Measurements from ENCODE around the gene DHRS3.

DHRS3 gene

DNA sequence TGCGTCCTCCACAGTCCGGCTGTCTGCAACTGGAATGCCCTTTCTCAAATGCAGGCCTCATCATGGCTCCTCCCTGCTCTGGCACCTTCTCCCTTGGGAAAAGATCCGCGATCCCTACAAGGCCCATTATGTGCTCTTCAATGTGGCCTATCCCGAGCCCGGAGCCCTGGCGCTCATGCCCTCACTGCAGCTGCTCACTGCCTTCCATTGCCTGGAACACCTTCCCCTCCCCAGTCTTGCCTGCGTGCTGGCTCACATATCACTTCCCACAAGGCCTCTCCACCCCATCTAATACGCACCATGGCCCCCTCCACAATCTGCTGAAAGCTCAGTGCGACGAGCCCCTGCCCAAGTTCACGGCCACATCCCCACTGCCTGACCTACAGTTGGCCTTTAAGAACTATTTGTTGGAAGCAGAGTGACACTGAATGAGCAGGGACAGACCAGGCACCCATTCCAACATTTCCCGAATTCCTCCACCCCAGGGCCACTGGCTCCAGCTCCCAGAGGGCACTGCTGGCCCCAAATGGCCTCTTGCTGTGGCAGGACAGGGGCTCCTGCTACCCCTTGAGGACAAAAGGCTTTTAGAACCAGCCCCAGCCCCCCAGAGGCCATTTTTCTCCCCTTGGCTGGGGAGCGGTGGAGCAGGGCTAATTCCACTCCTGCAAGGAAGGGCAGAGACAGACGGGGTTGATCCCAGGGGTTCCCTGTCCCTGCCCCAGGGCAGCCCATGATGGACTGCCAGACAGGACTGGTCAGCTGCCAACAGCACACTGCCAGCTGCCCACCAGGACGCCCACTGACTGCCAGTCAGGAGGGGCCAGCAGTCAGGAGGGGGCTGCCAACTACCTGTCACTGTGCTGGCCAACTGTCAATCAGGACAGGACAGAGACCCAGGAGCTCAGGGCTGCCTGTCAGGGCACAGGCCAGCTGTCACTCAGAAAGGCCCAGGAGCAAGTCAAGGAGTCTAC is 64.8 kb downstream of the DHRS3 start:
- no peaks in the 10 kb centered on the region for H3K4me1 ChIP-seq (ENCODE audit: control insufficient read depth, insufficient read depth, low read length)
- no peak overlapping the region for H3K4me3 ChIP-seq (ENCODE audit: low read depth, low read length)
- no peaks in the 10 kb centered on the region for H3K36me3 ChIP-seq (ENCODE audit: control insufficient read depth, insufficient read depth, low read length)
- no peaks in the 10 kb centered on the region for H3K27me3 ChIP-seq (ENCODE audit: control insufficient read depth, insufficient read depth, low read length)
- no peak overlapping the region for H3K9ac ChIP-seq (ENCODE audit: low read depth, low read length)
- no peaks in the 10 kb centered on the region for H3K9me3 ChIP-seq (ENCODE audit: control insufficient read depth, insufficient read depth, low read length)

DNA sequence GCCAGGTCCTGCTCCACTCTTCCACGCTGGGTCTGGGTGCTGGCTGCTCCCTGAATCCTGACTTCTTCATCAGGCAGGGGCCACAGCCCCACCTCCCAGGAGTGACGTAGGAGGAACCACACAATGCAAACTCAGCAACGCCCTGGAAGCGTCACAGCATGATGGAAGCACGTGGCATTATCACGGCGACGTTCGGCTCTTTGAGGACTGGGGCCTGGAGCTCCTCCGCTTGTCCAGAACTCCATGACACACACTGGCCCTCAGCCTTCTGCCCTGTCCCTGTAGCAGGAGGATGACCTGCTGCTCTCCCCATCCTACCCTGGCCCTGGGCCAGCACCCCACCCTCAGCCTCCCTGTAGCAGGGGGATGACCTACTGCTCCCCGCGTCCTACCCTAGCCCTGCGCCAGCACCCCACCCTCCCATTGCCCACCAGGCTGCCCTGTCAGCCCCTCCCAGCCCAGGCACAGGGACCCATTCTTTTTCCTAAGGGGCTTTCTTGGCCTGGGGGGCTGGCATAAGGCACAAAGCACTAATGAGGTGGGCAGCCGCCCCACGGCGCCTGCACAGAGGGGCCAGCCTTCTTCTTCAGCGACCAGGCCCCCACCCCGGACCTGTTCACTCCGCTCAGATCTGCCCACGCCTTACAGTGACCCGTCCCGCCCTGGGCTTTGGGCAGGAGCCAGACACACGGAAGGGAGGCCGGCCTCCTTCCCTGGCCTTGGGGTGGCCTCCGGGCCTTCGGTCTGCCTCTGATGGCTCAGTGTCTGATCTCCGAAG is 65.7 kb downstream of the DHRS3 start:
- no peak overlapping the region for H3K9ac ChIP-seq (ENCODE audit: low read depth, low read length)
- H3K36me3 ChIP-seq (ENCODE audit: control insufficient read depth, insufficient read depth, low read length): no peaks in the 10 kb centered on the region
- no peak overlapping the region for H3K4me3 ChIP-seq (ENCODE audit: low read depth, low read length)
- H3K4me1 ChIP-seq (ENCODE audit: control insufficient read depth, insufficient read depth, low read length): no peaks in the 10 kb centered on the region
- H3K9me3 ChIP-seq (ENCODE audit: control insufficient read depth, insufficient read depth, low read length): no peaks in the 10 kb centered on the region
- H3K27me3 ChIP-seq (ENCODE audit: control insufficient read depth, insufficient read depth, low read length): no peaks in the 10 kb centered on the region

DNA sequence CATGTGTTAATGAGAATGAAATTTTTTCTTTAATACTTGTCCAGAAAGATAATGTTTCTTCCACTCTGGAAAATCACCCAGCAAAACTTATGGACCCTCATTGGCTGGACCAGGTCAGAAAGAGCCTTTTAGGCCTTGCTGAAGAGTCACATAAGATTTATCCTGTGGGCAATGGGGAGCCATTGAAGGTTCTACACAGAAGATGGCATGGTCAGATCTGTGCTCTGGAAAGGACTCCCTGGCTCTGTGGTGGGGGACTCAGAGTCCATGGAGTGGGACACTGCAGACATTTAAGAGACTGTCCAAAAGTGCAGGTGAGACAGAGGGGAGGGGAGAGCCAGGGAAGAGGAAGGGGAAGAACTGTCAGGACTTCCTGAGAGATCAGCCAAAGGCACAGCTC is 66.4 kb downstream of the DHRS3 start:
- no peak overlapping the region for H3K9ac ChIP-seq (ENCODE audit: low read depth, low read length)
- H3K36me3 ChIP-seq (ENCODE audit: control insufficient read depth, insufficient read depth, low read length): no peaks in the 10 kb centered on the region
- no peak overlapping the region for H3K4me3 ChIP-seq (ENCODE audit: low read depth, low read length)
- H3K4me1 ChIP-seq (ENCODE audit: control insufficient read depth, insufficient read depth, low read length): no peaks in the 10 kb centered on the region
- H3K27me3 ChIP-seq (ENCODE audit: control insufficient read depth, insufficient read depth, low read length): no peaks in the 10 kb centered on the region
- H3K9me3 ChIP-seq (ENCODE audit: control insufficient read depth, insufficient read depth, low read length): no peaks in the 10 kb centered on the region

DNA sequence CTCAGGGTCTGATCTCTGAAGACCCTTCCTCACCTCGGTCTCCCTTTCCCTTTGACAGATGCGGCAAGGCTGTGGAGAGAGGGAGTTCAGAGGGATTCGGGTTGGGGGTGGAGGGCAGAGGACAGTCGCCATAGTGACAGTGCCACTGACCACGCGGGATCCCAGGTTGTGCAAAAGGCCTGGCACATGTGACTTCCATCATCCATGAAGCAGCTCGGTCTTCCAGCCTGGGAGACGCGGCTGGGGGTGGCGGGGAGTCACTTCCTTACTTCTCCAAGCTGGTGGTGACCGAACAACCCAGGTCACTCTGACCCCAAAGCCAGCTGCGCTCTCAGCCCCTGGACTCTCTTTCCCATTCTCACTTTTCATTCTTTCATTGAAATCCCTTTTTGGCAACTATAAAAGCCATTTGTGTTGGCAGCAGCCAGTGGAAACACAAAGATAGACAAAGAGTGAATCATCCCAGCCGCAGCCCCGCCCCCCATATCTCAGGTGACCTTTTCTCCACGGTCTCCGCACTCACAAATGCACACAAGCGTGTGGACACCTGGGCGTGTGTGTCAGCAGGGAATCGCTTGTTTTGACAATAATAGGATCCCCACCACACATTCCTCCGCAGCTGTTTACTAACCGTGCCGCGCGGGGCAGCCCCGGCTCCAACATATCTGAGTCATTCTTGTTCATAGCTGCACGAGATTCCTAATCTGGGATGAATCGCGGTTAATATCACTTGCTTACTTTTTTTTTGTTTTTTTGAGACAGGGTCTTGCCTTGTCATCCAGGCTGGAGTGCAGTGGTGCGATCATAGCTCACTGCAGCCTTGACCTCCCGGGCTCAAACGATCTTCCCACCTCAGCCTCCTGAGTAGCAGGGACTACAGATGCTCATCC is 68.3 kb downstream of the DHRS3 start:
- Histone ChIP-seq H3K27me3 (ENCODE audit: control insufficient read depth, insufficient read depth, low read length) (no peaks in the 10 kb centered on the region), H3K4me3 (ENCODE audit: low read depth, low read length) (no peak overlapping the region)

DNA sequence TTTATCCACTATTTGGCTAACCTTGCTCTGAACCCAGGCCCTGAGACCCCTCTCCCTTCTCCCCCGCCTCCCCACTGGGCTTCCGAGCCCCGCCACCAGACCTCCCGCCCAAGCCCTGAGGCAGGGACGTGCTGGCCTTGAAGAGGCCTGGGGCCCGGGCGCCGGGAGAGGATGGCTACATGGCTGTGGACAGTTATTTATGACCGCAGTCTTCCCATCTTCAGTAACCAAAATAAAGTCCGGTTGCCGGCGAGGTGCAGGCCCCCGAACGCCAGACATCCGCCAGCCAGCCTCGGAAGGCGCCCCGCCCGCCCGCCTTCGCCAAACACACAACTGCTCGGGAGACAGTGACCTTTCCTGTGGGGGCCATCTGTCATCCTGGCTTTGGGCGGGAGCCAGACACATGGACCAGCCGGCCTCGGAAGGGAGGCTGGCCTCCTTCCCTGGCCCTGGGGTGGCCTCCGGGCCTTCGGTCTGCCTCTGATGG is 69.0 kb downstream of the DHRS3 start:
- no peaks in the 10 kb centered on the region for H3K27me3 ChIP-seq (ENCODE audit: control insufficient read depth, insufficient read depth, low read length)
- peaks cover 2% of the 10 kb centered on the region for H3K4me1 ChIP-seq (ENCODE audit: control insufficient read depth, insufficient read depth, low read length)
- H3K36me3 ChIP-seq (ENCODE audit: control insufficient read depth, insufficient read depth, low read length): no peaks in the 10 kb centered on the region
- no peaks in the 10 kb centered on the region for H3K9me3 ChIP-seq (ENCODE audit: control insufficient read depth, insufficient read depth, low read length)
- H3K9ac ChIP-seq (ENCODE audit: low read depth, low read length): no peak overlapping the region
- no peak overlapping the region for H3K4me3 ChIP-seq (ENCODE audit: low read depth, low read length)

More for the DNA sequence above, 68.3 kb downstream of the DHRS3 start:
- H3K4me1 ChIP-seq (ENCODE audit: control insufficient read depth, insufficient read depth, low read length): peaks cover 2% of the 10 kb centered on the region
- no peaks in the 10 kb centered on the region for H3K36me3 ChIP-seq (ENCODE audit: control insufficient read depth, insufficient read depth, low read length)
- H3K9ac ChIP-seq (ENCODE audit: low read depth, low read length): no peak overlapping the region
- no peaks in the 10 kb centered on the region for H3K9me3 ChIP-seq (ENCODE audit: control insufficient read depth, insufficient read depth, low read length)

DNA sequence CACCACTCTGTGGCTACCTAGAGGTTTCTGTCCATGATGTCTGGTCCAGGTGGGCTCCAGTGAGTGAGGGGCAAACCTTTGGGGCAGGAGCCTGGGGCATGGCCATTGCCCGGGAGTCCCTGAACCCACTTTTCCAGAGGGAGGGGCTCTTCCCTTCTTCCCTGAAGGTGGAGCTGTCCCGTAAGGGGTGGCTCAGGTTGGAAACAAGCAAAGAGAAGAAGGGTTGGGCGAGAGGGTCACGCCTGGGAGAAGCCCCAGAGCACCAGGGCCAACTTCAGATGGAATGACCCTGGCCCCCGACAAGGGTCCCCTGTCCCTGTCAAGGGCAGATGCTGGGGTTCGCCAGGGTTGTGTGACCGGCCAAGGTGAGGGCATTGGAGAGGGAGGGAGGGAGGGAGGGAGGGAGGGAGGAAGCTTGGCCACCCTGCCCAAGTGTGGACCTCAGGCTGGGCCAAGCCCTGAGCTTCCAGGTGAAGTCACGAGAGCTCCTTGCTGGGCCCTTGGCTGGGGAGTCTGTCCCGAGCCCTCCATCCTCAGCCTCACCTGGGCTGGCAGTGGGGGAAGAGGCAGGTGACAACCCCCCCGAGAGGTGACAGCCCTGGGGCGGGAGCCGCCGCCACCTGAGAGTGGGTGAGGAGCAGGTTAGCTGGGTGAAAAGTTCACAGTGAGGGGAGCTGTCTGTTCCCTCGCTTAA is 69.6 kb downstream of the DHRS3 start:
- Histone ChIP-seq H3K4me1 (ENCODE audit: control insufficient read depth, insufficient read depth, low read length) (peaks cover 2% of the 10 kb centered on the region), H3K9me3 (ENCODE audit: control insufficient read depth, insufficient read depth, low read length) (no peaks in the 10 kb centered on the region), H3K36me3 (ENCODE audit: control insufficient read depth, insufficient read depth, low read length) (no peaks in the 10 kb centered on the region), H3K9ac (ENCODE audit: low read depth, low read length) (no peak overlapping the region), H3K27me3 (ENCODE audit: control insufficient read depth, insufficient read depth, low read length) (no peaks in the 10 kb centered on the region), H3K4me3 (ENCODE audit: low read depth, low read length) (no peak overlapping the region)

DNA sequence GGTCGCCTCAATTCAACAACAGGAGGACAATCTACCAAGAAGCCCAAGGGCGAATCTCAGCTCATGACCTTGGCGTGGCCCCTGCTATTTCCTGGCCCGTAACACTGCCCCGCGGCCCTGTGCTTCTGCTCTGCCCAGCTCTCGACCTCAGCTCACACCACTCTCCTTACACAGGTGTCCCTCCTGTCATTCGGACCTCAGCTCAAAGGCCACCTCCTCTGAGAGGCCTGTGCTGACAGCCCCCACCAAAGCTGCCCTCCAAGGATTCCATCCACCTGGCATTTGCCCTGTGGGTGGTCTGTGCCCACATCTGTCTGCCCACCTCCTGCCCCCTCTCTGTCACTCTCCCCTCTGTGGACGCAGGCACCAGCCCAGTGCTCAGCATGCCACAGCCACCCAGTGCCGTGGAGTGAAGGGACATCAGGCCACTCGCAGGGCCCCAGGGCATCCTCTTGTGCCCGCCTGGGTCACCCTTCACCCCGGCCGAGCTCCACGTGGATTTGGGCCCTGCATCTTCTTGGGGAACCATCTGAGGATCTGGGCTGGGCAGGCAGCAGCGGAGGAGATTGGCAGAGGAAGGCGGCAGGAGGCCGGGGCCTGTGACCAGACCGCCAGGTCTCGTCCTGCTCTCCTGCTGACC is 70.3 kb downstream of the DHRS3 start:
- H3K27me3 ChIP-seq (ENCODE audit: control insufficient read depth, insufficient read depth, low read length): no peaks in the 10 kb centered on the region

DNA sequence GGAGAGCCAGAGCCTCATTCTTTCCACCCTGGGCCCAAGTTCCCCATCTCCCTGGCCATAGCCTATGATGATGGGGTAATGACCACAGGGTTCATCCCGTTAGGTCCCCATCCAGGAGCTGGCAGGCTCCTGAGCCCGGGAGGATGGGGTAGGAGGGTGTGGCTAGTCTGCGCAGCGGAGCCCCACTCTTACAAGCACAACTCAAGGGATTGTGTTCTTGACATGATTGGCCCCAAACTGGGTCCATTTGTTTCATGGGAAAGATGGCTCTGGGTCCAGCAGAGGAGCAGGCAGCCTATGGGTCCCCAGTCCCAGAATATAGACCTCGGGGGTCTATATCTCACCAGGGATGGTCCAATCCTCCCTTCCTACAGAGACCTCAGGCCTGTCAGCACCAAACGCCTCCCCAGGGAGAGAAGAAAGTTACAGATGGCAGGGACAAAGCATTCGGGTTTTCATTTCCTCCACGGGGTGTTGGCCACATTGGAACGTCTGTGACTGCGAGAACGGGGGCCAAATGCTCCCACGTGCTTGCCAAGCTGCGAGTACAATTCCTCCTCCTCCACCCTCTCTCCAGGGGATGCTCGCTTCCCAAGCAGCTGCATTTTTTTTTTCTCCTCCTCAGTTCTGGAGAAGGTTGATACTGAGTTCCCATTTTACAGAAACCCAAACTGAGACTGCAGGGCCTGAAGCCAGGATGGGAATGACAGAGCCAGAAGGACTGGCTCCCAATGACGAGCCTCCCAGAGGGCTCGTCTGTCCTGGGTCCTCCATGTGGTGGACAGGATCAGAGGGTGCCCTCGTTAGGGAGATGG is 71.0 kb downstream of the DHRS3 start:
- no peaks in the 10 kb centered on the region for H3K9me3 ChIP-seq (ENCODE audit: control insufficient read depth, insufficient read depth, low read length)
- no peak overlapping the region for H3K9ac ChIP-seq (ENCODE audit: low read depth, low read length)
- H3K4me3 ChIP-seq (ENCODE audit: low read depth, low read length): no peak overlapping the region
- peaks cover 2% of the 10 kb centered on the region for H3K4me1 ChIP-seq (ENCODE audit: control insufficient read depth, insufficient read depth, low read length)
- H3K36me3 ChIP-seq (ENCODE audit: control insufficient read depth, insufficient read depth, low read length): no peaks in the 10 kb centered on the region
- no peaks in the 10 kb centered on the region for H3K27me3 ChIP-seq (ENCODE audit: control insufficient read depth, insufficient read depth, low read length)

More for the DNA sequence above, 70.3 kb downstream of the DHRS3 start:
- H3K36me3 ChIP-seq (ENCODE audit: control insufficient read depth, insufficient read depth, low read length): no peaks in the 10 kb centered on the region
- H3K4me1 ChIP-seq (ENCODE audit: control insufficient read depth, insufficient read depth, low read length): peaks cover 2% of the 10 kb centered on the region
- H3K9ac ChIP-seq (ENCODE audit: low read depth, low read length): no peak overlapping the region
- H3K4me3 ChIP-seq (ENCODE audit: low read depth, low read length): no peak overlapping the region
- no peaks in the 10 kb centered on the region for H3K9me3 ChIP-seq (ENCODE audit: control insufficient read depth, insufficient read depth, low read length)

DNA sequence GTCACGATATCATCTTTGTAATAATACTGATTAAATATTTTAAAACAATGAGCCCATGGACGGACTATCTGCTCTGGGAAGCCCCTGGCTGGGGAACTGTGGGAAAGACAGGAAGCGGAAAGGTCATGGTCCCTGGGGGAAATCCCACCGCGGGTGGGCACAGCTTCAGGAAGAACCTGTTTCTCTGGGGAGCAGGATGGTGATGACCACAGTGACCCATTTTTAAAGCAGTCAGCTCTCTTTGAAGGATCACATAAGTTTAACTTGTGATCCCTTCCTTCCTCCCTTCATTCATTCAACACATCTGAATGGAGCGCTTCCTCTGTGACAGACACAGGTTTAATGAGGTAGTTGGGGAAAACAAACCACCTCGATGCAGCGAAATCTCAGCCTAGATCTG is 73.0 kb downstream of the DHRS3 start:
- H3K9ac ChIP-seq (ENCODE audit: low read depth, low read length): no peak overlapping the region
- no peaks in the 10 kb centered on the region for H3K27me3 ChIP-seq (ENCODE audit: control insufficient read depth, insufficient read depth, low read length)
- H3K9me3 ChIP-seq (ENCODE audit: control insufficient read depth, insufficient read depth, low read length): no peaks in the 10 kb centered on the region
- no peaks in the 10 kb centered on the region for H3K36me3 ChIP-seq (ENCODE audit: control insufficient read depth, insufficient read depth, low read length)
- no peak overlapping the region for H3K4me3 ChIP-seq (ENCODE audit: low read depth, low read length)
- peaks cover 2% of the 10 kb centered on the region for H3K4me1 ChIP-seq (ENCODE audit: control insufficient read depth, insufficient read depth, low read length)

DNA sequence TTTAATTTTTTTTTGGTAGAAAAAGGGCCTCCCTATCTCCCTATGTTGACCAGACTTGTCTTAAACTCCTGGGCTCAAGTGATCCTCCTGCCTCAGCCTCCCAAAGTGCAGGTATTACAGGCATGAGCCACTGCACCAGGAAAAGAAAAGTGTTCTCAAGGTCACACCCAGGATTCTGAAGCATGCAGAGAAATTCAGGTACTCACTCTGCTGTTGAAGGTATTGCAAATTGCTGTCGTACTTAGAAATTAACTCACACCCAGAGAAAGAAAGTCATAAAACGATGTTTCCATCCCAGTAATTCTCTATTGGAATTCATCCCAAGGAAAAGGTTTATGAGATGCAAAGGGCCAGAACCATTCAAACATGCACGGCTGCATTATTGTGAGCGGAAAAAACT is 73.7 kb downstream of the DHRS3 start:
- Histone ChIP-seq H3K9ac (ENCODE audit: low read depth, low read length) (no peak overlapping the region), H3K9me3 (ENCODE audit: control insufficient read depth, insufficient read depth, low read length) (no peaks in the 10 kb centered on the region), H3K4me1 (ENCODE audit: control insufficient read depth, insufficient read depth, low read length) (peaks cover 2% of the 10 kb centered on the region)

More for the DNA sequence above, 73.7 kb downstream of the DHRS3 start:
- Histone ChIP-seq H3K36me3 (ENCODE audit: control insufficient read depth, insufficient read depth, low read length) (no peaks in the 10 kb centered on the region), H3K4me3 (ENCODE audit: low read depth, low read length) (no peak overlapping the region), H3K27me3 (ENCODE audit: control insufficient read depth, insufficient read depth, low read length) (no peaks in the 10 kb centered on the region)
